Measurements from ENCODE around the gene ITGAL. TPM values are rescaled to one million over a fixed set of nuclear protein-coding genes. Genes with fewer than 3 reads are reported as not detected.

The ITGAL gene
- total RNA-seq, 2 experiments from 2014 or later: 40.2 to 140 TPM

DNA sequence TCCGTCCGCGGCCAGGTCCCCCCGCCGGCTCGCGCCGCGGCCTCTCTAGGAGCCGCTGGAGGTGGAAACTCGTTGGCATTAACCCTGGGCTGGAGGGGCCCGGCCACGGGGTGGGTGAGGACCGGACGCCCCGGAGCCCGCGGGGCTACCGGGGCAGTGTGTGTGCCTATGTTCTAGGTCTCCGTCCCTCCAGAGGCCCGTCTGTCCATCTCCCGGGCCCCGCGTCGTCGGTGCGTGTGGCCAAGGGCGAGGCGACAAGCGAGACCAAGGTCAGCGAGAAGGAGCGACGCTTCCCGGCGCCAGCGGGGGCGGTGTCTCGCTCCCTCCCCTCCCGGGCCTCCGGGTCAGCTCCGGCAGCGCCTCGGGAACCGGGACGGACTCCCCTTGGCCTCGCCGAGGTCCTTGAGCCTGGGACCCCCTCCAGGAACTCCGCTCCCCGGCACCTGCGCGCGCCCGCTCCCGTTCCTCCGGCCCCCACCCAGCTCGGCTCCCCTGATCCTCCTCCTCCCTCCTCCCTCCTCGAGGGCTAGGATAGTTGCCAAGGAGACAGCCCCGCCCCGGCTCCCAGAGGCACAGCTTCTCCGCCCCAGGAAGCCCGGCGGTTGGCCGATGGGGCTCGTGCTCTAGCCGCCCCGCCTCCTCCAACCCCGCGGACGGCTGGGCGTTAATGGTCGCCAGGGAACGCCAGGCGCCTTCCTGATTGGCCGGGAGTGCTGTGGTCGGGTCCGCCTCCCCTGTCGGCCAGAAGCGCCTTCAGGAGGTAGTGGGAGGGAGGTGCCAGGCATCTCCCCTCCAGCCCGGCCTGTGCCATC, 54.5 kb downstream of the ITGAL start:
- Histone ChIP-seq H3K4me3 (ENCODE audit: low read depth, low read length, poor library complexity, severe bottlenecking) (peak overlapping the region; percentile 84), H3K4me2 (ENCODE audit: low read length) (peak overlapping the region; percentile 93), H3K9me3 (ENCODE audit: low read length) (no peaks in the 10 kb centered on the region), H3K4me1 (ENCODE audit: insufficient read depth, low read length, poor library complexity, severe bottlenecking) (peaks cover 27% of the 10 kb centered on the region), H3K27ac (ENCODE audit: low read depth, low read length, poor library complexity, severe bottlenecking) (peak overlapping the region; percentile 86), H3K79me2 (ENCODE audit: insufficient read depth, low read depth, low read length) (no peaks in the 10 kb centered on the region), H4K20me1 (ENCODE audit: insufficient read depth, low read length) (no peaks in the 10 kb centered on the region), H2AFZ (ENCODE audit: low read length) (peak overlapping the region; percentile 73), H3K36me3 (ENCODE audit: insufficient read depth, low read length) (peaks cover 20% of the 10 kb centered on the region), H3K9me2 (ENCODE audit: insufficient read depth, low read length) (no peaks in the 10 kb centered on the region)
- ChIA-PET CTCF (ENCODE audit: unreplicated experiment) (no interaction called here), POLR2A (interaction anchor here (0.6 to 1.1 kb wide), 2 partner anchors 97 to 120 kb away, joined by 3 read pairs; partner anchors contain the start of gene DCTPP1)
- intact Hi-C loops (cut with micrococcal nuclease; ENCODE audit: unreplicated experiment): loop anchor here (1.0 to 5.0 kb wide), 5 partner anchors 55 to 108 kb away; partner anchors contain the start of genes DCTPP1 and ITGAL
- BruUV-seq (replicated peaks): no TSS peak
- TF ChIP-seq EZH2phosphoT487 (IDR thresholded peaks at IDR 0.05; ENCODE audit: borderline replicate concordance, low read depth, low read length): no peak
- TF ChIP-seq, protein P1, sequence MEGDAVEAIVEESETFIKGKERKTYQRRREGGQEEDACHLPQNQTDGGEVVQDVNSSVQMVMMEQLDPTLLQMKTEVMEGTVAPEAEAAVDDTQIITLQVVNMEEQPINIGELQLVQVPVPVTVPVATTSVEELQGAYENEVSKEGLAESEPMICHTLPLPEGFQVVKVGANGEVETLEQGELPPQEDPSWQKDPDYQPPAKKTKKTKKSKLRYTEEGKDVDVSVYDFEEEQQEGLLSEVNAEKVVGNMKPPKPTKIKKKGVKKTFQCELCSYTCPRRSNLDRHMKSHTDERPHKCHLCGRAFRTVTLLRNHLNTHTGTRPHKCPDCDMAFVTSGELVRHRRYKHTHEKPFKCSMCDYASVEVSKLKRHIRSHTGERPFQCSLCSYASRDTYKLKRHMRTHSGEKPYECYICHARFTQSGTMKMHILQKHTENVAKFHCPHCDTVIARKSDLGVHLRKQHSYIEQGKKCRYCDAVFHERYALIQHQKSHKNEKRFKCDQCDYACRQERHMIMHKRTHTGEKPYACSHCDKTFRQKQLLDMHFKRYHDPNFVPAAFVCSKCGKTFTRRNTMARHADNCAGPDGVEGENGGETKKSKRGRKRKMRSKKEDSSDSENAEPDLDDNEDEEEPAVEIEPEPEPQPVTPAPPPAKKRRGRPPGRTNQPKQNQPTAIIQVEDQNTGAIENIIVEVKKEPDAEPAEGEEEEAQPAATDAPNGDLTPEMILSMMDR (conservative IDR thresholded peaks at IDR 0.05; ENCODE audit: low read length): peak; percentile 48
- DNase-seq (ENCODE audit: low spot score): peak; percentile 98

DNA sequence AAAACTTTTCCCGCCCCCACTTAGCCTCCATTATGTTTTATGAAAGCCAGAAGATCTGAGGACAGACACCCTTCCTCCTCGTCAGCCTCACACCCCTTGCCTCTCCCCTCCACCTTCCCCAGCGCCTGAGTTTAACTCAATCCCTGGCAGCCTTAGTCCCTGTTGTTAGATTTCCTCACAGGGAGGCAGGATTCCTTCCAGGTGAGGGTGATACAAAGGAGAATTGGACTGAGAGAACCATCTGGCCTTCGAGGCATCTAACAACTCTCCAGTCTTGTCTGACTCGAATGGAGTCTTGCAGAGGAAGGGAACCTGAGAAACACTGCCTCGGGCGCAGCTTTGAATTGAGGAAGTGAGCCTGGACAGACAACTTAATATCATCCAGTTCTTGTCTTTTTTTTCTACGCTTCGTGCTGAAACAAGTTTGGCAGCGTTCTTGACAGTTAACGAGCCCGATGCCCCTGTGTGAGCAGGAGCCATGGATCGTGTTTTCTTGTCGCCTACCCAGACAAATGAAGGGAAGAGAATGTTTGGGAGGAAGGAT, 55.2 kb downstream of the ITGAL start:
- Histone ChIP-seq H4K20me1 (ENCODE audit: insufficient read depth, low read length) (no peaks in the 10 kb centered on the region), H3K79me2 (ENCODE audit: insufficient read depth, low read depth, low read length) (no peaks in the 10 kb centered on the region), H3K9me2 (ENCODE audit: insufficient read depth, low read length) (no peaks in the 10 kb centered on the region), H3K27ac (ENCODE audit: low read depth, low read length, poor library complexity, severe bottlenecking) (peak overlapping the region; percentile 86), H3K4me1 (ENCODE audit: insufficient read depth, low read length, poor library complexity, severe bottlenecking) (peaks cover 27% of the 10 kb centered on the region), H3K4me2 (ENCODE audit: low read length) (peak overlapping the region; percentile 87), H3K36me3 (ENCODE audit: insufficient read depth, low read length) (peaks cover 22% of the 10 kb centered on the region), H3K4me3 (ENCODE audit: low read depth, low read length, poor library complexity, severe bottlenecking) (peak overlapping the region; percentile 84), H2AFZ (ENCODE audit: low read length) (peak overlapping the region; percentile 30; the same call in 1 of the 2 replicates), H3K9me3 (ENCODE audit: low read length) (no peaks in the 10 kb centered on the region)
- intact Hi-C loops (cut with micrococcal nuclease; ENCODE audit: unreplicated experiment): loop anchor here (1.0 to 5.0 kb wide), 5 partner anchors 55 to 107 kb away; partner anchors contain the start of genes DCTPP1 and ITGAL
- peak; percentile 88 for DNase-seq (ENCODE audit: low spot score)
- no peak for TF ChIP-seq EZH2phosphoT487 (IDR thresholded peaks at IDR 0.05; ENCODE audit: borderline replicate concordance, low read depth, low read length)
- TF ChIP-seq, protein P1 (conservative IDR thresholded peaks at IDR 0.05; ENCODE audit: low read length): no peak
- BruUV-seq (replicated peaks): TSS peak; percentile 66
- POLR2A ChIA-PET: interaction anchor here (0.6 to 1.1 kb wide), 5 partner anchors 49 to 121 kb away, joined by 3 read pairs; partner anchors contain the start of gene DCTPP1
- CTCF ChIA-PET (ENCODE audit: unreplicated experiment): no interaction called here

Data from OCI-LY7 (cell line).